ENCODE measurements around the gene RILPL1.
"Not testable (repeated sequence)": the region's sequence is repeated elsewhere in the genome, so short reads cannot be mapped to it uniquely, and the experiment has no call there.

Gene RILPL1

DNA sequence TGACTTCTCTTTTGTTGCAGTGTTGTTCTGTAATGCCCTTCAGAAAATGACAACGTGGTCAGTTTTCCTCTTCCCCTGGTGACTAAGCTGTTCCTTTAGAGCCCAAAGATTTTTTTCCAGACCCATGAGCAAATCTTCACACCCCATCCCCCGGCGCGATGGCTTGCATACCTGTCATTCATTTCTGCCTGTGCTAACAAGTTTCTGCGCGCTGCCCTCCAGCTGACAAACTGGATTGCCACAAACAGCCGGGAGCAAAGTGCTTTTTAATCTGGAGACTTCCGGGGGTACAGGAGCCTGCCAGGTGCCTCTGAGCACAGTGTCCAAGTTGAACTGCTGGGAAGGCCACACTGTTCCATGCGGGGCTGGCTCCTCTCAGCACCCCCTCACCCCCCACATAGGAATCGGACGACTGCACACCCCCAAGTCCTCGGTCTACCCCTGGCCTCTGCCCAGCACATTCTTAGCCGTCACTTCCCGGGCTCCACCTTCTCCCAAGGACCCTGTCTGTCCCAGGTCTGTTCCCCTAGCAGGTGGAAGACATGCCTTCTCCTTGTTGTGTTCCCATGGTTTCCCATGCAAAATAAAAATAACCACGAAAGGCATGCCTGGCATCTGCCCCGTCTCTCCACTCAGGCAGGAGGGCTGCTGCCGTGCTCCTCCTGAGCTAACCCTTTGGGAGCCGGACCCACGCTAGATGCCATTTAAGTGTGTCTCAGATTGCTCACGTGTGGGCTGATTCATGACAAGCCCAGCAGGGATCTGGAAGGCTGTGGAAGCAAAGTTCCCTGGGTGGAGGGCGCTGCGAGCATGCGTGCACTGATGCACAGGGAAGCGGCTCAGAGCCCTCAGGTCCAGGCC is 14.1 kb downstream of the RILPL1 start:
- TF ChIP-seq, protein P1, sequence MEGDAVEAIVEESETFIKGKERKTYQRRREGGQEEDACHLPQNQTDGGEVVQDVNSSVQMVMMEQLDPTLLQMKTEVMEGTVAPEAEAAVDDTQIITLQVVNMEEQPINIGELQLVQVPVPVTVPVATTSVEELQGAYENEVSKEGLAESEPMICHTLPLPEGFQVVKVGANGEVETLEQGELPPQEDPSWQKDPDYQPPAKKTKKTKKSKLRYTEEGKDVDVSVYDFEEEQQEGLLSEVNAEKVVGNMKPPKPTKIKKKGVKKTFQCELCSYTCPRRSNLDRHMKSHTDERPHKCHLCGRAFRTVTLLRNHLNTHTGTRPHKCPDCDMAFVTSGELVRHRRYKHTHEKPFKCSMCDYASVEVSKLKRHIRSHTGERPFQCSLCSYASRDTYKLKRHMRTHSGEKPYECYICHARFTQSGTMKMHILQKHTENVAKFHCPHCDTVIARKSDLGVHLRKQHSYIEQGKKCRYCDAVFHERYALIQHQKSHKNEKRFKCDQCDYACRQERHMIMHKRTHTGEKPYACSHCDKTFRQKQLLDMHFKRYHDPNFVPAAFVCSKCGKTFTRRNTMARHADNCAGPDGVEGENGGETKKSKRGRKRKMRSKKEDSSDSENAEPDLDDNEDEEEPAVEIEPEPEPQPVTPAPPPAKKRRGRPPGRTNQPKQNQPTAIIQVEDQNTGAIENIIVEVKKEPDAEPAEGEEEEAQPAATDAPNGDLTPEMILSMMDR (IDR thresholded peaks at IDR 0.05; ENCODE audit: low read length, missing control alignments): no peak
- no peak overlapping the region for H3K4me3 ChIP-seq (replicated peaks; ENCODE audit: low read depth, low read length)
- DNase-seq (ENCODE audit: low read depth): peak; percentile 30

DNA sequence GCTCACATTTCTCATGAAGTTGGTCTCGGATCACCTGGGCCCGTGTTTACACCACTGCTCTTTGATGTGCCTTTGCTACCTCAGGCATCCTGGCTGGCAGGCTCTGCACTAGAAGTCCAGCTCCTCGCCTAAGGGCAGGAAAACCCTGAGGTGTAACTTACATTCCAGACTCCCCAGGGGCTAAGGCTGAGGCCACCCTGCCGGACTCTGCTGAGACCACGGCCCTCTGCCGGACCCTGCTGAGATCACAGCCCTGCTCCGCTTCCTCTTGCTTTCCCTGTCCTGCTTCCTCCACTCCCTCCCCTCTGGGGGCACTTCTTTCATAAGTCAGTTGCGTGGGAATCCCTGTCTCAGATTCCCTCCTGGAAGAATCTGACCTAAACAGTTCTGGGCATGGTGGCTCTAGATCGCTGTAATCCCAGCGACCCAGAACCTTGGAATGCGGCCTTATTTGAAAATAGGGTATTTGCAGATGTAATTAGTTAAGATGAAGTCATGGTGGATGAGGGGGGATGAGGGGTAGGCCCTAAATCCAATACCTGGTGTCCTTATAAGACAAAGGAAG is 17.2 kb downstream of the RILPL1 start:
- TF ChIP-seq, protein P1 (IDR thresholded peaks at IDR 0.05; ENCODE audit: low read length, missing control alignments): no peak
- no peak overlapping the region for H3K4me3 ChIP-seq (replicated peaks; ENCODE audit: low read depth, low read length)
- DNase-seq (ENCODE audit: low read depth): no peak

DNA sequence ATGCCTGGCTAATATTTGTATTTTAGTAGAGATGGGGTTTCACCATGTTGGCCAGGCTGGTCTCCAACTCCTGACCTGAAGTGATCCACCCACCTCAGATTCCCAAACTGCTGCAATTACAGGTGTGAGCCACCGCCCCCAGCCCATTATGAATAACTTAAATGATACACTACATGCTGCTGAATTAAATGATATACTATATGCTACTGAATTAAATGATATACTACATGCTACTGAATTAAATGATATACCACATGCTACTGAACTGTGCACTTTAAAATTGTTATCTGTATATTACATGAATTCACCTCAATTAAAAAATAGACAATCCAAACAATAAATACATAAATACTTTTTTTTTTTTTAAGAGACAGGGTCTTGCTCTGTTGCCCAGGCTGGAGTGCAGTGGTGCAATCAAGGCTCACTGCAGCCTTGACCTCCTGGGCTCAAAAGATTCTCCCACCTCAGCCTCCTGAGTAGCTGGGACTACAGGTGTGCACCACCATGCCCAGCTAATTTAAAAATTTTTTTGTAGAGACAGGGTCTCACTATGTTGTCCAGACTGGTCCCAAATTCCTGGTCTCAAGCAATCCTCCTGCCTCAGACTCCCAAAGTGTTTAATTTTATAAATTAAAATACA is 18.8 kb downstream of the RILPL1 start:
- not testable (repeated sequence) for DNase-seq (ENCODE audit: low read depth); H3K4me3 ChIP-seq (replicated peaks; ENCODE audit: low read depth, low read length)

DNA sequence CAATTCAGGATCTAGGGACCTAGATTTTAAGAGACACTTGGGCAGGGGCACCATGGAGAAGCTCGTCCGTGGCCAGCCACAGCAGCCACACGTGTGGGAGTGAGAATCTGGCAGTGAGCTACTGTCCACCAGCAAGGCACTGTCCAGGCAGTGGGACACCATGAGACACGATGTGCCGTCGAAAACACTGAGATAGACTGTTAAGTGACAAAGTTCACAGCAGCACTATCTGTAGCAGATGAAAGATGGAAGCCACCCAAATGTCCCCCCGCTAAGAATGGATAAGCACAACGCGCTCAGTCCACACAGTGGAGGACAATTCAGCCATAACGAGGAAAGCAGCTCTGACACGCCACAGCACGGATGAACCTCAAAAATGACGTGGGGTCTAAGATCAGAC is 19.7 kb downstream of the RILPL1 start:
- TF ChIP-seq, protein P1 (IDR thresholded peaks at IDR 0.05; ENCODE audit: low read length, missing control alignments): no peak
- H3K4me3 ChIP-seq (replicated peaks; ENCODE audit: low read depth, low read length): no peak overlapping the region
- no peak for DNase-seq (ENCODE audit: low read depth)

DNA sequence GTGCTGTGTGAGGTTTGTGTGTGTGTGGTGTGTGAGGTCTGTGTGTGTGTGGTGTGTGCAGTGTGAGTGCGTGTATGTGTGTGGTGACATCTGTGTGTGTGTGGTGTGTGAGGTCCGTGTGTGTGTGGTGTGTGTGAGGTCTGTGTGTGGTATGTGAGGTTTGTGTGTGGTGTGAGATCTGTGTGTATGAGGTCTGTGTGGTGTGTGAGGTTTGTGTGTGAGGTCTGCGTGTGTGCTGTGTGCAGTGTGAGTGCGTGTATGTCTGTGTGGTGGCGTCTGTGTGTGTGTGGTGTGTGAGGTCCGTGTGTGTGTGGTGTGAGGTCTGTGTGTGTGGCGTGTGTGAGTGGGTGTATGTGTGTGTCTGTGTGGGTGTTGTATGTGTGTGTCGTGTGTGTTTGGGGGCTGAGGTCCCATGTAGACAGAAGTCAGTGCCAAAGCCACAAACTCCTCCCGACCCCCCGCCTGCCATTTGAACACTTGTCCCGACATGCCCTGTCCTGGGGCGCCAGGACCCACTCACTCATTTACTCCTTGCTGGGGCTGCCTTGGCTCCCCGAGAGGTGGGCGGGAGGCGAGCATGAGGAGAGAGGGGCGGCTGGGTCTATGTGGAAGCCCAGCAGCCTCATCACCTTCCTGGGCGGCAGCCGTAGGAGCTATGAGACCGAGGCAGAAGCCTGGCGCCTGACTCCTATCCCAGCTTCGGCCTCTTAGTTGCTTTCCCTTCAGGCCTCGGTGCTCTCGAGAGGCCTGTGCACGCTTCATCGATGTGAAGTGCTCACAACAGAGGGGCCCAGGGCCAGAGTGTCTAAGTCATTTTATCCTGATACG is 20.5 kb downstream of the RILPL1 start:
- TF ChIP-seq, protein P1 (IDR thresholded peaks at IDR 0.05; ENCODE audit: low read length, missing control alignments): no peak
- DNase-seq (ENCODE audit: low read depth): no peak
- H3K4me3 ChIP-seq (replicated peaks; ENCODE audit: low read depth, low read length): no peak overlapping the region

DNA sequence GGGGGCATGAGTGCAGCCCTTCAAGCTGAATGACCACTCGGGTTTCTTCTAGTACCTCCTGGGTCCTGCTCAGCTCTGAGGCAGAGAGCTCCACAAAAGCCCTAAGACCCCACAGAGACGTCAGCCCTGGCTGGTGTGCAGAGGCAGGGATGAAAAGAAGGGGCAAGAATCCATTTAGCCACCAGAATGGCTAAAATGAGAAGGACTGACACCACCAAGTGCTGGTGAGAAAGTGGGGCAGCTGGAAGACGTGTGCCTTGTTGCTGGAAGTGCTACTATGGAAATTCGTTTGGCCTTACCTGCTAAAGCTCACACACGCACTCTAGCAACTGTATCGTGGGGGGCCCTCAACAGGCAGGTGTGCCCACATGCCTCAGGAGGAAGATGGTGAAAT is 26.7 kb downstream of the RILPL1 start:
- no peak for DNase-seq (ENCODE audit: low read depth)
- TF ChIP-seq, protein P1 (IDR thresholded peaks at IDR 0.05; ENCODE audit: low read length, missing control alignments): no peak

More for the DNA sequence above, 26.7 kb downstream of the RILPL1 start:
- H3K4me3 ChIP-seq (replicated peaks; ENCODE audit: low read depth, low read length): no peak overlapping the region
